Measurements from ENCODE around the gene SNRPD1. TPM values are rescaled to one million over a fixed set of nuclear protein-coding genes. Genes with fewer than 3 reads are reported as not detected.

The SNRPD1 gene
- total and polyA plus RNA-seq, 9 of the 15 experiments (the other 6 are each of a cell fraction or from before 2014, with no cell fraction given): 186 to 1,063 (median 313) TPM

DNA sequence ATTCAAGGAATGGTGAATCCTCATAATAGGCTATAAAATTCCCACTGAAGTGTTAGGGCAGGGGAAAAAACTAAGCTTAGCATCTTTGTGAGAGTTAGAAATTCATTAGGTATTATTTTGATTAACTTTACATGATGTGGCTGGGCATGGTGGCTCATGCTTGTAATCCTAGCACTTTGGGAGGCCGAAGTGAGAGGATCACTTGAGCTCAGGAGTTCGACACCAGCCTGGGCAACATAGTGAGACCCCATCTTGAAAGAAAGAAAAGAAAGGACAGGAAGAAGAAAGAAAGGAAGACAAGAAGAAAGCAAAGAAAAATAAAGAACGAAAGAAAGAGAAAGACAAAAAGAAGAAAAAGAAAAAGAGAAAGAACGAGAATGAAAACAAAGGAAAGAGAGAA, 40.0 kb downstream of the SNRPD1 start:
- FAIRE-seq (no peak), DNase-seq (ENCODE audit: extremely low read depth in 1 of 4, low spot score in 3 of 4) (no peak), ATAC-seq (no peak)
- in situ Hi-C loops (cut with MboI) (no loop called here), intact Hi-C loops (cut with micrococcal nuclease) (loop anchor here (10.0 kb wide), 1 partner anchor 53 kb away; the partner anchor contains the start of gene ABHD3)
- no peaks in the 10 kb centered on the region for H3K27me3 ChIP-seq (ENCODE audit: control insufficient read depth in 2 of 2, insufficient read depth in 2 of 2, low read length in 2 of 2)
- no peaks in the 10 kb centered on the region for H3K9me3 ChIP-seq (replicated peaks; ENCODE audit: control insufficient read depth, insufficient read depth, low read depth, low read length)
- 67% methylated on average over 3 of the region's 4 CpGs for WGBS (ENCODE audit: insufficient coverage, low coverage, missing lambda C conversion rate)
- no peak overlapping the region for H3K4me3 ChIP-seq
- H3K27ac ChIP-seq (ENCODE audit: extremely low read depth, low read depth, low read length): no peak overlapping the region
- H4K20me1 ChIP-seq (replicated peaks; ENCODE audit: control insufficient read depth, insufficient read depth, low read length): no peaks in the 10 kb centered on the region
- H3K9me1 ChIP-seq (ENCODE audit: control insufficient read depth, insufficient read depth, low read length): no peaks in the 10 kb centered on the region
- no peak overlapping the region for H3K9ac ChIP-seq (ENCODE audit: insufficient read depth in 1 of 2, low read depth in 2 of 2, low read length in 2 of 2)
- BruUV-seq (replicated peaks): no TSS peak
- H3K79me2 ChIP-seq (ENCODE audit: control insufficient read depth, insufficient read depth, low read length): no peaks in the 10 kb centered on the region
- no peak overlapping the region for H2AFZ ChIP-seq (ENCODE audit: low read depth, low read length)
- CTCF ChIA-PET (ENCODE audit: low intra/inter-chr PET ratio): no interaction called here
- POLR2A ChIA-PET: no interaction called here
- H3K4me1 ChIP-seq (replicated peaks in 1 of 2; ENCODE audit: control insufficient read depth in 2 of 2, insufficient read depth in 2 of 2, low read length in 2 of 2): peaks cover 5 to 8% of the 10 kb centered on the region in 2 experiments; a peak in 4 of 5 replicates
- no peak overlapping the region for H3K4me2 ChIP-seq (ENCODE audit: insufficient read depth, low read length)
- peaks cover 11% of the 10 kb centered on the region; the same call in 1 of the 3 replicates for H3K36me3 ChIP-seq (ENCODE audit: control insufficient read depth, insufficient read depth, low read length)
- no peak for TF ChIP-seq ZBTB26 (CRISPR knock-in tag; IDR thresholded peaks at IDR 0.05)
- TF ChIP-seq CBFB (CRISPR knock-in tag; IDR thresholded peaks at IDR 0.05): no peak
- TF ChIP-seq KLF10 (CRISPR knock-in tag; IDR thresholded peaks at IDR 0.05): no peak
- TF ChIP-seq FOXA3 (CRISPR knock-in tag; conservative IDR thresholded peaks at IDR 0.05 in 1 of 2, IDR thresholded peaks at IDR 0.05 in 1 of 2): no peak
- peak; percentile 54 for TF ChIP-seq RBM25 (IDR thresholded peaks at IDR 0.05; ENCODE audit: low read depth, low read length, severe bottlenecking)
- no peak for TF ChIP-seq EZH2 (IDR thresholded peaks at IDR 0.05; ENCODE audit: borderline replicate concordance, low read depth, low read length)
- TF ChIP-seq HMGXB4 (CRISPR knock-in tag; IDR thresholded peaks at IDR 0.05): no peak
- no peak for TF ChIP-seq ZNF3 (CRISPR knock-in tag; IDR thresholded peaks at IDR 0.05)
- TF ChIP-seq, protein P1, sequence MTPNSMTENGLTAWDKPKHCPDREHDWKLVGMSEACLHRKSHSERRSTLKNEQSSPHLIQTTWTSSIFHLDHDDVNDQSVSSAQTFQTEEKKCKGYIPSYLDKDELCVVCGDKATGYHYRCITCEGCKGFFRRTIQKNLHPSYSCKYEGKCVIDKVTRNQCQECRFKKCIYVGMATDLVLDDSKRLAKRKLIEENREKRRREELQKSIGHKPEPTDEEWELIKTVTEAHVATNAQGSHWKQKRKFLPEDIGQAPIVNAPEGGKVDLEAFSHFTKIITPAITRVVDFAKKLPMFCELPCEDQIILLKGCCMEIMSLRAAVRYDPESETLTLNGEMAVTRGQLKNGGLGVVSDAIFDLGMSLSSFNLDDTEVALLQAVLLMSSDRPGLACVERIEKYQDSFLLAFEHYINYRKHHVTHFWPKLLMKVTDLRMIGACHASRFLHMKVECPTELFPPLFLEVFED (CRISPR knock-in tag; conservative IDR thresholded peaks at IDR 0.05): no peak
- no peak for TF ChIP-seq ZNF324 (CRISPR knock-in tag; IDR thresholded peaks at IDR 0.05)
- TF ChIP-seq ZNF121 (CRISPR knock-in tag; conservative IDR thresholded peaks at IDR 0.05): peak; percentile 42; the same call in 1 of the 2 replicates
- no peak for TF ChIP-seq ZNF384 (IDR thresholded peaks at IDR 0.05; ENCODE audit: low read depth, low read length)

Data from K562 (cell line).